GM12872 (cell line): ENCODE data around the gene OAS2.

Source experiments
- CTCF ChIP-seq: IDR thresholded peaks from 3 replicates; pipeline ENCODE4 v1.5.1; 2011; ENCODE audit warnings: low read depth, mild to moderate bottlenecking, low read length, moderate library complexity; ENCODE audit not compliant: insufficient read depth

Gene OAS2

GRCh38 chr12:112936927-112937326 lies 41.4 kb upstream of the OAS2 start:
- no peak for TF ChIP-seq CTCF

DNA sequence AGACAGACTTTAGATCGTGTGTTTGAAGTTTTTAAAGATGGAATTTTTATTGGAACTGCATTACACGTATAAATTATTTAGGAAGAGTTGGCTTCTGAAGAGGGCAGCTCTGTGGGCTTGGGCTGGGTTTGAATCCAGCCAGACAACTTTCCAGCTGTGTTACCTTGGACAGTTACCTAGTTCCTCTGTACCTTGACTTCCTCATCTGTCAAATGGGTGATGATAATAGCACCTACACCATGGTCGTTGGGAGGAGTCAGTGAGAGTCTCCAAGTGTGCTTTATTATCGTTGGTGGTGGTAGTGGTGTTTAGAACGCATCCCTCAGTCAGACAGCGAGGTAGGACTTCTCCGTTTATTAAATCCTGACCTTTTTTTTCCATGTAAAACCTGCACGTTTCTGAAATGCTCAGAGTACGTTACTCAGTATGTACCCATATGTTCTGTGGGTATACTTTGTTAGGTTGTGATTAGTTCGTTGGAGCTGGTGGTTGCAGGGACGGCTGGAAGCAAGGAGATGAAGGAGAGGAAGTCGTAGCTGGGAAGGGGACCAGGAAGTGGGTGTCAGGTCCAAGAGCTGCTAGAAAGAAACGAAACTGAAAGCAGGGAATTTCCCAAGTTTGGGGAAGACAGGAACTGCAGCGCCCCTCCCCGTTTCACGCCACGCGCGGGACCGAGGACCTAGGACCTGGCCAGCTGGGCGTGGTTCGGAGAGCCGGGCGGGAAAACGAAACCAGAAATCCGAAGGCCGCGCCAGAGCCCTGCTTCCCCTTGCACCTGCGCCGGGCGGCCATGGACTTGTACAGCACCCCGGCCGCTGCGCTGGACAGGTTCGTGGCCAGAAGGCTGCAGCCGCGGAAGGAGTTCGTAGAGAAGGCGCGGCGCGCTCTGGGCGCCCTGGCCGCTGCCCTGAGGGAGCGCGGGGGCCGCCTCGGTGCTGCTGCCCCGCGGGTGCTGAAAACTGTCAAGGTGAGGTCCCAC lies 40.3 kb upstream of the OAS2 start, which contains the start of gene OAS3:
Gene OAS3, plus strand, starts transcription at position 734 of the 979 bp plus-strand sequence. Its CDS starts 57 bp downstream, at position 791.
- TF ChIP-seq CTCF: no peak

GRCh38 chr12:112938751-112939150 lies 39.6 kb upstream of the OAS2 start:
- no peak for TF ChIP-seq CTCF

DNA sequence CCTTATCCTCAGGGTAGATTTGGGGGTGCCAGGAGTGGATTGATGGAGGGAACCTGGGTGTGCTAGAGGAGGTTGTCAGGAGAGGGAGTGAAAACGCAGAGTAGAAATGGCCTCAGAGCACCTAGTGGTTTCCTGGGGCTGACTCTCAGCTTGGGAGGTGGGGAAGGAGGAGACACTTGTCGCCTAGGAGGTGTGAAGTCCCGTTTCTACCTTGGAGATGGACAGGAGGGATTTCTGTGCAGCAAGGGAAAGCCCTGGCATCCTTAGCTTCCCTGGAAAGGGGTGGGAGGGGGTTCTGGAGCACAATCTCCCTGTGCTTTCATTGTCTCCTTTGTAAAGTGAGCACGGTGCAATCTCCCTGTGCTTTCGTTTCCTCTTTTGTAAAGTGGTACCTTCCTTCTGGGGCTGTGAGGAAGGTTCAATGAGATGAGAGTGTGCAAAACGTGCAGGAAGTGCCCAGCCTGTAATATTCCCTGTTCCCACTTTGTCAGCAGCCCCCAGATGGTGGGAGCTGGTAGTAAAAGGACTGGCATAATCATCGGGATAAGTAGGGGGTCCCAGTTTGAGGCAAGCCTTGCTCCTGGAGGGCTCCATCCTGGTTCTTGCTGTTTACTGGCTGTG lies 38.4 kb upstream of the OAS2 start:
- peak; percentile 28 for TF ChIP-seq CTCF

DNA sequence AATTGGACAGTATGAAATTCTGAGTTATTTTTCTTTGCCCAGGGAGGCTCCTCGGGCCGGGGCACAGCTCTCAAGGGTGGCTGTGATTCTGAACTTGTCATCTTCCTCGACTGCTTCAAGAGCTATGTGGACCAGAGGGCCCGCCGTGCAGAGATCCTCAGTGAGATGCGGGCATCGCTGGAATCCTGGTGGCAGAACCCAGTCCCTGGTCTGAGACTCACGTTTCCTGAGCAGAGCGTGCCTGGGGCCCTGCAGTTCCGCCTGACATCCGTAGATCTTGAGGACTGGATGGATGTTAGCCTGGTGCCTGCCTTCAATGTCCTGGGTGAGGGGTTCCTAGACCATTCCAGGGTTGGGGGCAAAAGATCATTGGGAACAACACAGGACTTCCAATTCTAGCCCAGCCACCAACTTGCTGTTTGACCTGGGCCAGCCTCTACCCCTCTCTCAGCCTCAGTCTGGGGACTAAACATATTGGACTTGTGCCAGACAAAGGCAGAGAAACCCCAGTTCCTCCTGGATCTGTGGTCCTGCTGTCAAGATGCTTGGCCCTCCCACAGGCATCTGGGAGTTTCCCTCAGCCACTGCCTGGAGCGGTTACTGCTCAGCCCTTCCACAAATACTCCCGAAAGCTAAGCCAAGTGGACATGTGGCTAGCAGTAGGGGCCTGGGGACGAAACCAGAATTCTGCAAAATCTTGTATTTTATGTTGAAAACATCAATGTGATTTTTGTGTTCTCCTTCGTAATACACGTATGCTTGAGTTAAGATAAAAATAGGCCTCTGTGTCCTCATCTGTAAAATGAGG lies 36.6 kb upstream of the OAS2 start:
- no peak for TF ChIP-seq CTCF

GRCh38 chr12:112942572-112942971 lies 35.7 kb upstream of the OAS2 start:
- no peak for TF ChIP-seq CTCF
